GM18951 (cell line): ENCODE measurements around the gene POU6F2.

Experiments used
- POLR2A ChIP-seq: IDR thresholded peaks from 4 replicates; pipeline ENCODE4 v1.6.1; 2011; ENCODE audit warnings: mild to moderate bottlenecking; ENCODE audit not compliant: insufficient read length, insufficient read depth; ENCODE audit errors: extremely low read depth
- in situ Hi-C: fragments of 300-500 bp; cut with MboI; formaldehyde crosslinking; loops from one replicate; pipeline ENCODE4 v1.12.0; 2022; ENCODE audit warnings: low sequenced_read_pairs, mixed read lengths, inconsistent platforms; ENCODE audit not compliant: unreplicated experiment

POU6F2 gene

GRCh38 chr7:39463252-39463651 lies 485.5 kb downstream of the POU6F2 start:
- TF ChIP-seq POLR2A, result no peak
- in situ Hi-C loops, result loop anchor here (10.0 kb wide), 1 partner anchor 528 kb away; no protein-coding TSS in a partner anchor

GRCh38 chr7:39464350-39465054 lies 486.8 kb downstream of the POU6F2 start:
- TF ChIP-seq POLR2A, result no peak
- in situ Hi-C loops, result loop anchor here (10.0 kb wide), 1 partner anchor 530 kb away; no protein-coding TSS in a partner anchor

- no peak for TF ChIP-seq POLR2A
- in situ Hi-C loops, result loop anchor here (10.0 kb wide), 1 partner anchor 530 kb away; no protein-coding TSS in a partner anchor
Observed at GRCh38 chr7:39465055-39465929, 487.6 kb downstream of the POU6F2 start.

GRCh38 chr7:39468261-39468660 lies 490.6 kb downstream of the POU6F2 start:
- TF ChIP-seq POLR2A, result no peak
- in situ Hi-C loops, result loop anchor here (10.0 kb wide), 1 partner anchor 533 kb away; no protein-coding TSS in a partner anchor

GRCh38 chr7:39468808-39469374 lies 491.2 kb downstream of the POU6F2 start:
- no peak for TF ChIP-seq POLR2A
- in situ Hi-C loops, result loop anchor here (10.0 kb wide), 1 partner anchor 534 kb away; no protein-coding TSS in a partner anchor

GRCh38 chr7:39480901-39481300 lies 503.2 kb downstream of the POU6F2 start:
- in situ Hi-C loops, result loop anchor here (10.0 kb wide), 1 partner anchor 696 kb away; no protein-coding TSS in a partner anchor
- TF ChIP-seq POLR2A, result no peak

GRCh38 chr7:39488467-39489393 lies 511.0 kb downstream of the POU6F2 start:
- in situ Hi-C loops, result loop anchor here (10.0 kb wide), 1 partner anchor 704 kb away; no protein-coding TSS in a partner anchor
- TF ChIP-seq POLR2A, result no peak

- TF ChIP-seq POLR2A, result no peak
- in situ Hi-C loops, result no loop called here
Observed at GRCh38 chr7:39490296-39490695, 512.6 kb downstream of the POU6F2 start.

- in situ Hi-C loops, result no loop called here
- no peak for TF ChIP-seq POLR2A
Observed at GRCh38 chr7:39493934-39494333, 516.2 kb downstream of the POU6F2 start.

- no peak for TF ChIP-seq POLR2A
- in situ Hi-C loops, result loop anchor here (25.0 kb wide), 1 partner anchor 1064 kb away; no protein-coding TSS in a partner anchor
Observed at GRCh38 chr7:39501358-39501757, 523.6 kb downstream of the POU6F2 start.

- in situ Hi-C loops, result loop anchor here (25.0 kb wide), 1 partner anchor 1068 kb away; no protein-coding TSS in a partner anchor
- no peak for TF ChIP-seq POLR2A
Observed at GRCh38 chr7:39504963-39505362, 527.3 kb downstream of the POU6F2 start.

- TF ChIP-seq POLR2A, result no peak
- in situ Hi-C loops, result loop anchor here (25.0 kb wide), 1 partner anchor 1071 kb away; no protein-coding TSS in a partner anchor
Observed at GRCh38 chr7:39507866-39508551, 530.3 kb downstream of the POU6F2 start.

- TF ChIP-seq POLR2A, result no peak
- in situ Hi-C loops, result loop anchor here (25.0 kb wide), 1 partner anchor 1072 kb away; no protein-coding TSS in a partner anchor
Observed at GRCh38 chr7:39509436-39509835, 531.7 kb downstream of the POU6F2 start.
